Measurements from ENCODE around the gene JUN. TPM values are rescaled to one million over a fixed set of nuclear protein-coding genes. Genes with fewer than 3 reads are reported as not detected.

The JUN gene
- 10 to 100 TPM; 60.6 to 67.8 TPM for total RNA-seq
- 40.9 TPM for polyA plus RNA-seq (ENCODE audit: insufficient read depth, low read depth, low replicate concordance)
- long read RNA-seq, donor 1, transcript JUN-201 (1 exons, 3,540 nt), result major isoform, 384 of 384 reads
- long read RNA-seq, donor 1, partial matches to known transcripts, result 0 of 384 reads
- long read RNA-seq, donor 1, other reads (novel, unspliced or antisense), result 0 of 384 reads
- long read RNA-seq, donor 2, transcript JUN-201 (1 exons, 3,540 nt), result major isoform, 287 of 287 reads
- long read RNA-seq, donor 2, partial matches to known transcripts, result 0 of 287 reads
- long read RNA-seq, donor 2, other reads (novel, unspliced or antisense), result 0 of 287 reads

DNA sequence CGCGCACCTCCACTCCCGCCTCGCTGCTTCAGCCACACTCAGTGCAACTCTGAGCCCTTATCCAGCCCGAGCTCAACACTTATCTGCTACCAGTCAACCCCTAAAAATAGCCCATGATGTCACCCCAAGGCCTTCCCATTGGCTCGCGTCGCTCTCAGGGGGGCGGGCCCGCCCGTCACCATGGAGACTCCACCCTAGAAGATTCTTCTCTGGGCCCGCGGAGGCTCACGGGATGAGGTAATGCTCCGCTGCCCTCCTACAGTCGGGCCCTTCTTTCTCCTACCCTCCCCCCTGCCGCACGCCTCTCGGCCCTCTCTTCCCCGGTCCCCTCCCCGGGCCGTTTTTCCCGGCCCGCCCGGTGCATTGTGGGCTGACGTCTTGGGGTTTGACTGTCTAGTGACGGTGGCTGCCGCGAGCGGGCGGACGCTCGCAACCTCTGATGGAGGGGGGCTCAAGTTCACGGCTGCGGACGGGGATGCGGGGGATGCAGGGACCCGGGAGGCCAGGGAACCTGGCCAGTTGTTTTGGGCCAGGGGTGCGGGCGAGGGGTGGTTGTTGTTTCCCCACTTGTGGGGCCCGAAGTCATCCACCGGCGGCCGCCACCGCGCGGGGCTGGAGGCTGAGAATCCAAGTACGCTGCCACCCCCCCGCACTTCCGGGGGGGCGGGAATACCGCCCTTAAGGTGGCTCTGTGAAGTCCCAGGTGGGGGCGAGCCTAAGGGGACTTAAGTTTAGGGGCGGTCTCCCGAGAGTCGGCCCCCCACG is at the start of gene JUN:
Gene JUN, minus strand, starts transcription at position 55 of the 765 bp plus-strand sequence. CDS start 977 bp downstream, outside the sequence.
- no peaks in the 10 kb centered on the region for H3K36me3 ChIP-seq (ENCODE audit: low read depth, missing control alignments)
- 1% methylated on average over 16 to 57 of the region's 57 CpGs for WGBS, 2 donors
- peak; percentile 99 for DNase-seq
- intact Hi-C loops (cut with DNase I; ENCODE audit: low total_unique reads), result loop anchor here (10.0 kb wide), 3 partner anchors 121 to 921 kb away; partner anchors contain the start of gene FGGY
- no peaks in the 10 kb centered on the region for H3K27me3 ChIP-seq
- peak within 1 kb of the TSS; percentile 99 for H3K27ac ChIP-seq
- peak; percentile 100 for TF ChIP-seq POLR2A (IDR thresholded peaks at IDR 0.05)
- TF ChIP-seq, protein P1, sequence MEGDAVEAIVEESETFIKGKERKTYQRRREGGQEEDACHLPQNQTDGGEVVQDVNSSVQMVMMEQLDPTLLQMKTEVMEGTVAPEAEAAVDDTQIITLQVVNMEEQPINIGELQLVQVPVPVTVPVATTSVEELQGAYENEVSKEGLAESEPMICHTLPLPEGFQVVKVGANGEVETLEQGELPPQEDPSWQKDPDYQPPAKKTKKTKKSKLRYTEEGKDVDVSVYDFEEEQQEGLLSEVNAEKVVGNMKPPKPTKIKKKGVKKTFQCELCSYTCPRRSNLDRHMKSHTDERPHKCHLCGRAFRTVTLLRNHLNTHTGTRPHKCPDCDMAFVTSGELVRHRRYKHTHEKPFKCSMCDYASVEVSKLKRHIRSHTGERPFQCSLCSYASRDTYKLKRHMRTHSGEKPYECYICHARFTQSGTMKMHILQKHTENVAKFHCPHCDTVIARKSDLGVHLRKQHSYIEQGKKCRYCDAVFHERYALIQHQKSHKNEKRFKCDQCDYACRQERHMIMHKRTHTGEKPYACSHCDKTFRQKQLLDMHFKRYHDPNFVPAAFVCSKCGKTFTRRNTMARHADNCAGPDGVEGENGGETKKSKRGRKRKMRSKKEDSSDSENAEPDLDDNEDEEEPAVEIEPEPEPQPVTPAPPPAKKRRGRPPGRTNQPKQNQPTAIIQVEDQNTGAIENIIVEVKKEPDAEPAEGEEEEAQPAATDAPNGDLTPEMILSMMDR (IDR thresholded peaks at IDR 0.05), result peak in 2 of 3 experiments; percentile 34 to 60
- peak within 1 kb of the TSS; percentile 74 to 86 for H3K4me3 ChIP-seq
- H3K4me1 ChIP-seq, result peaks cover 14% of the 10 kb centered on the region
- no peaks in the 10 kb centered on the region for H3K9me3 ChIP-seq

DNA sequence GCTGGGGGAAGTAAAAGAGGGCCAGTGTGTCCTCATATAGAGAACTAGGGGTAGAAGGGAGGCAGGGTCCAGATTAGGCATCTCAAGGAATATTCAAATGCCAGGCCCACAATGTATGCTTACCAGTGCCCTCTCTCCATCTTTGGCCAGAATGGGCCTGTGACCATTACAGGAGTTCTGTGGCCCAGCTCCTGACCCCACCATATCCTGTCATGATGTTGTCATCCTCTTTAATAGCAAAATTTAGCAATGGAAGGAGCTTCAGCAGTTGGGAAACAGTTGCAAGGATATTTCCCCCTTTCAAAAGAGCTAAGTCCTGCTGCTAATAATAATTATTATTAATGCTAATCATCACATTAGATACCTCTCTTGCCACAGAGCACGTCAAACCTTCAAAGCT is 49.3 kb upstream of the JUN start:
- DNase-seq, result no peak
- Histone ChIP-seq H3K4me3 (no peak overlapping the region), H3K4me1 (no peaks in the 10 kb centered on the region), H3K36me3 (ENCODE audit: low read depth, missing control alignments) (no peaks in the 10 kb centered on the region), H3K9me3 (no peaks in the 10 kb centered on the region), H3K27me3 (no peaks in the 10 kb centered on the region), H3K27ac (no peak overlapping the region)
- 100% methylated on average over 1 of the region's 1 CpG for WGBS, 2 donors
- intact Hi-C loops (cut with DNase I; ENCODE audit: low total_unique reads), result no loop called here
- TF ChIP-seq, protein P1 (IDR thresholded peaks at IDR 0.05), result no peak
- TF ChIP-seq POLR2A (IDR thresholded peaks at IDR 0.05), result no peak

DNA sequence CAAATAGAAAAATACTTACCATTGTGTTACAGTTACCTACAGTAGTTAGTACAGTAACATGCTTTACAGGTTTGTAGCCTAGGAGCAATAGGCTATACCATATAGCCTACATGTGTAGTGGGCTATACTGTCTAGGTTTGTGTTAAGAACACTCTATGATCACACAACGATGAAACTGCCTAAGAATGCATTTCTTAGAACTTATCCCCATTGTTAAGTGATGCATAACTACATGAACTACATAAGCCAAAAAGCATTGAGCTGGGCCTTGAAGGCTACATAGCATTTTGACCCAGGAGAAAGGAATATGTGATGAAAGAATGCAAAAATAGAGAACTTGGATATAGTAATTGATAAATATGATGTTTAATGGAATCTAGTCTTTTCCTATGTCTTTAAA is 46.4 kb upstream of the JUN start:
- TF ChIP-seq, protein P1 (IDR thresholded peaks at IDR 0.05), result no peak
- no peak for TF ChIP-seq POLR2A (IDR thresholded peaks at IDR 0.05)
- no peaks in the 10 kb centered on the region for H3K9me3 ChIP-seq
- no peaks in the 10 kb centered on the region for H3K36me3 ChIP-seq (ENCODE audit: low read depth, missing control alignments)
- DNase-seq, result no peak
- intact Hi-C loops (cut with DNase I; ENCODE audit: low total_unique reads), result no loop called here
- no peaks in the 10 kb centered on the region for H3K27me3 ChIP-seq
- WGBS, 2 donors, result 74 to 79% methylated on average over 1 of the region's 1 CpG
- H3K4me1 ChIP-seq, result no peaks in the 10 kb centered on the region
- H3K4me3 ChIP-seq, result no peak overlapping the region
- no peak overlapping the region for H3K27ac ChIP-seq

DNA sequence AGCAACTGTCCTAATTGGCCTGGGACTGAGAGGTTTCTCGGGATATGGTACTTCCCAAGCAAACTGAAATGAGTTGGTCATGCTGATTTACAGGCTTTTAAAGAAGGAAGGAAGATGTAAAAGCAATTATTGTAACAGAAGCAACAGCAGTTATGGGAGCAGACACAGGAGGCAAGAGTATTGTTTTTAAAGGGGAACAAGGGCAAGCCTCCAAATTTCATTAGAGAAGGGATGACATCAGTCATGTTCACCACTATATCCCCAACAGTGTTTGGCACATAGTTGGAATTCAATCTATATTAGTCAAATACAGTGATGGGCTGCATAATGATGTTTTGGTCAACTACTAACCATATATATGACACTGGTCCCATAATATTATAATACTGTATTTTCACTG is 46.0 kb upstream of the JUN start:
- Histone ChIP-seq H3K9me3 (no peaks in the 10 kb centered on the region), H3K4me3 (no peak overlapping the region), H3K36me3 (ENCODE audit: low read depth, missing control alignments) (no peaks in the 10 kb centered on the region), H3K27ac (no peak overlapping the region), H3K27me3 (no peaks in the 10 kb centered on the region), H3K4me1 (no peaks in the 10 kb centered on the region)
- TF ChIP-seq POLR2A (IDR thresholded peaks at IDR 0.05), result no peak
- TF ChIP-seq, protein P1 (IDR thresholded peaks at IDR 0.05), result no peak
- intact Hi-C loops (cut with DNase I; ENCODE audit: low total_unique reads), result no loop called here
- WGBS, 2 donors, result 87 to 98% methylated on average over 1 of the region's 1 CpG
- no peak for DNase-seq
